Stimulated activated CD4-positive, alpha-beta T cell treated with anti-CD3 and anti-CD28 coated beads, Interleukin-1b, Interleukin-23, amount 100 ng/mL, for 1 hour (primary cell): ENCODE data around the gene MACROH2A1.
"Not testable (repeated sequence)": the region's sequence is repeated elsewhere in the genome, so short reads cannot be mapped to it uniquely, and the experiment has no call there.

Experiments used
- DNase-seq, 2 donors: peaks; one replicate each; pipeline ENCODE4 v3.0.0-alpha.2; 2020; ENCODE audit warnings: low read depth in 2 of 2

The MACROH2A1 gene

DNA sequence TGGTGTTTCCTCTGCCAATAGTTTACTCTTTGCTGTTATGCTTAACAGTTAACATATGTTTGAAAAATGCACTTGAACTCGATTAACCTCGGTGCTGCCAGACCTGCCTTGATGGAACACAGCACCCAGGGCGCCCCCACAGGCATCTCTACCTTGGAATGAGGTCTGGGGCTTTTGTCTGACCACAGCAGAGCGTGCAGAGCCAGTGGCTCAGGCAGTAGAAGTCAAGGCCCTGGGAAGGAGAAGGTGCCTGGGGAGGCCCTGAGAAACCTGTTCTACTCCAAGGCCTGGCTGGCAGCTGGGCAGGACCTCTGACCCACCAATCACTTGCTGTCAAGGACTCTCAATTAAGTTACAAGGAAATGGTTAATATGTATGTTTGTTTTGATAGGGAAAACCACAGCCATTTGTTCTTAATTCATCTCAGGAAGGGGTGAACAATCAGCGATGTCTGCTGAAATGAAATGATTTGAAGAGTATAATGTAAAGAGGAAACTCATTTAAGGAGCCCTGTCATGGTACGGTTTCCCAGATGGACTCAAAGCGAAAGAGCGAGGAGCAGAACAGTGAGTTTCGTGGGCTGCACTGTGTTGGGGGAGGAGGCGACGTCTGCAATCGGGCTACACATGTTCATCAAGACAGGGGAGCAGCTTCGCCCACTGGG is 21.9 kb downstream of the MACROH2A1 start:
- DNase-seq: no peak

- no peak for DNase-seq
Observed at GRCh38 chr5:135375040-135375793, 23.8 kb downstream of the MACROH2A1 start.

- DNase-seq: no peak
Observed at GRCh38 chr5:135373736-135374515, 25.1 kb downstream of the MACROH2A1 start.

DNA sequence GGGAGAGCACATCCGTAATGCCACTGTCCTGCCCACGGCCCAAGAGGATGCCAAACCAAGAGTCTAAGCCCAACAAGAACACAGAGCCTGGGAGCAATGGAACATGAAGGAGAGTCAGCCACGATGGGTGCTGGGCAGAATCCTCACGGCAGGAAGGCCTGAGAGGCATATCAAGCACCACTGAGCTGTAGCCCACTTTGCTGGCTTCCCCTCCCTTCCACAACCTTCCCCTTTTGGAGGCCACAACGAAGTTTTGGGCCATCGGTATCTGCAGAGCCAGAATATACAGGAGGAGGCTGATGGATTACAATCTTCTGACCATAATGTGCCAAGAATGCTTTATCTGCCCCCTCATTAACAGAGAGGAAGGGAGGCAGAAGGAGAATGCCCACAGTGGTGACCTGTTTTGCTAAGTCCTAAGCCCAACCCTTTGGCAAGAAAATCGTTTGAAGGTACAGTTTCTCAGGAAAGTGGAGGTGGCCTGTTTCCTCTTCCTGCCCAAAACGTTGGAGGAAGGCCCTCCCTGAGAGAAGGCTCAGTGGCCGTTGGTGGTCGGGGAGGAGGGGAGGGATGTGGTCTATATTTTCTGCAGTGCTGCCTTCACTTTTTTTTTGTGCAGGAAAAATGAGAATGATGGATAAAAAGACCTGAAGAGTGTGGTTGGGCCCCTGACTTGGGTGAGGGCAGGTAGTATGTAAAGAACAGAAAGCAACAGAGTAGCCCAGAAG is 26.2 kb downstream of the MACROH2A1 start:
- no peak for DNase-seq

DNA sequence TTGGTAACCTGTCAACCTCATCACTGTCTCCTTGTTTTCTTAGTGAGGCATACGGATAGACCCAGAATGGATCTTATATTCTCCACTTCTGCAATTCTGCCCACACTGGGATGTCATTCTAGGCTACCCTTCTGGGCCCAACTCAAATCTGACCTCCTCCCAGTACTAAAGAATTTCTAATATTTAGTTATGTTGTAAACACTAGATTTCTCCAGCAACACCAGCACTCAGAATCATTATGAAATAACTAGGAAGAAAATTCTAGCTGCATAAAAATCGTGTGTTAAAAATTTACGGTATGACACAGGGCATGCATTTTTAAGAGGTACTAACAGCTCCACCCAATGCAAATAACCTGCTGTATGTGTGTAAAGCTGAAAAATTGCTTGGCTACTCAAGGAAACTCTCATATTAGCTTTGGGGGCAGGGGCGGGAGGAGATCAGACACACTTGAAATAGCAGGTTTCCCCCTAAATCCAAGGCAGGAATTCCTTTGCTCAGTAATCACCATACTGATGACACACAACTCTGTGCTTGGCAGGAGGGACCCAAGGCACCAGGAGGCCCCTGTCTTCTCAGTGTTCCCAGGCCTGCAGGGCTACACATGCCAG is 27.3 kb downstream of the MACROH2A1 start:
- DNase-seq: no peak

DNA sequence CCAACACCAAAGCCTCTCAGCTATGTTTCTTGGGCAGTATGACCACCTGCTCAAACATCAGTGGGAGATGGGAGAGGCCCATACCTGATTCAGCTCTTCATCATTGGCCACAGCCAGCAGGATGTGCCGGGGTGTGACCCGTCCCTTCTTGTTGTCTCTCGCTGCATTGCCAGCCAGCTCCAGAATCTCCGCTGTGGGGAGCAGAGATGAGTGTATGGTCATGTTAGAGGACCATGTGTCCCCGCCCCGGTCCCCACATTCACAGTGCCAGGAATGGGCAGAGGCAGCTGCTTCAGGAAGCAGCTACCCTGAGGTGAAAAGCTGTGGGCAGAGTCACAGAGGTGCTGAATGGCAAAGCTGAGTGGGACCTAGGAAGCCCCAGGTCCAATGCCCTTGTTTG is 29.1 kb downstream of the MACROH2A1 start:
- DNase-seq: no peak

GRCh38 chr5:135367554-135367953 is 31.5 kb downstream of the MACROH2A1 start:
- DNase-seq: no peak

- no peak for DNase-seq
Observed at GRCh38 chr5:135367076-135367475, 32.0 kb downstream of the MACROH2A1 start.

DNA sequence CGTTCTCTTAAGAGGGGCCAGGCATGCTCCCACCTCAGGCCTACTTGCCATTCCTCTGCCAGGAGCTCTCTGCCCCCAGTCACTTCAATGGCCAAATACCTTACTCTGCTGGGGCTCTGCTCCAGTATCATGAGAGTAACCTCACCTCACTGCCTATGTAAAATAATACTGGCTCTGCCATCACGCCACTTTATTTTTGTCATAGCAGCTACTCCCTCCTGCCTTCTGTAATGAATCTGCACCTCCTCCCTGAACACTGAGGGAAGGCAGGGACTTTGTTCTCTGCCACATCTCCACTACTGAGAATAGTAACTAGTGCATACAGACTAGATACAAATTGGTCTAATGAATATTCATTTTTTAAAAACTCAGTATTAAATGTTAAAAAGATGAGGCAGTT is 33.8 kb downstream of the MACROH2A1 start:
- no peak for DNase-seq

DNA sequence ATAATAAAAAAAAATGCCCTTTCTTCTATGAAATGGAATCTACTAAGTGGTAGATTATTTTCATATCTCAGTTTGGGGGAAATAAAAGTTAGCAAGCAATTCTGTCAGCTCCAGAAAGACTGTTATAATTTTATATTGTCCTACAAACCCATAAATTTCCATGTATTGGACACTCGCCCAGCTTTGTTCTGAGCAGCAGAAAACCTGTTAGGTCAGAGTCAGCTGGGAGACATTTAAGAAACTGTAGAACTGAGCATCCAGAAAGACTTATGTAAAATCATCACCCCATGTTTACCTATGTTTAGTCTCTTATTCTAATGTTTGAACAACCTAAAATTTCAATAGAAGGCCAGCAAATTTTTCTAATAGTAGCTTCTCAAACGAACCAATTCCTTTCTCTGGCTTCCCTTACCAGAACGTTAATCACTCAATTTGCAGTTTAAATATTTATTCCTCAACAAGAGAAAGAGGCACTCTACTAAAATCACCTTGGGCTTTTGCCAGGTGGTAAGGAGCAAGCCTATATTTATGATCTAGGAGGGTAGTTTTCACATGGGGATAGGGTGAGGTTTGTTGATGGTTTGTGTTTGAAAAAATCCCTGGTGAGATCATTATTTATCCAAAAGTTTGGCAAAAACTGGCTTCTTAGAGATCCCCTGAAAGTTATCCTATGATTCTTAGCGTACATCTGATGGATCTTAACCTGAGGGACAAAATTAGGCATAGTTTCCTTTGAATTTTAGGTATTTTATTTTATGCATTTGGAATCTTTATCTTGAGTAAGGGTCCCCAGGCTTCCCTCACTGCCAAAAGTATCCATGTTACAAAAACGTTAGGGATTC is 34.4 kb downstream of the MACROH2A1 start:
- DNase-seq: no peak

DNA sequence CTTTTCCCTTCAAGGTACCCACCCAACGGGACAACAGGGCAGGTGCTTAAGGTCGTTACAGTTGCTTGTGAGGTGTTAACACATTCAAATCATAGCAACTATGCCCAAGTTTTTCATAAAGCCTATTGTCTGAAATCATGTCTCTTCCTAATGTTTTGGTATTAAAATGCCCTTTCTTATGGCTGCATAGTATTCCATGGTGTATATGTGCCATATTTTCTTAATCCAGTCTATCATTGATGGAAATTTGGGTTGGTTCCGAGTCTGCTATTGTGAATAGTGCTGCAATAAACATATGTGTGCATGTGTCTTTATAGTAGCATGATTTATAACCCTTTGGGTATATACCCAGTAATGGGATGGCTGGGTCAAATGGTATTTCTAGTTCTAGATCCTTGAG is 35.7 kb downstream of the MACROH2A1 start:
- not testable (repeated sequence) for DNase-seq

GRCh38 chr5:135362102-135362501 is 36.9 kb downstream of the MACROH2A1 start:
- DNase-seq: no peak

- DNase-seq: no peak
Observed at GRCh38 chr5:135360278-135361274, 38.5 kb downstream of the MACROH2A1 start.

DNA sequence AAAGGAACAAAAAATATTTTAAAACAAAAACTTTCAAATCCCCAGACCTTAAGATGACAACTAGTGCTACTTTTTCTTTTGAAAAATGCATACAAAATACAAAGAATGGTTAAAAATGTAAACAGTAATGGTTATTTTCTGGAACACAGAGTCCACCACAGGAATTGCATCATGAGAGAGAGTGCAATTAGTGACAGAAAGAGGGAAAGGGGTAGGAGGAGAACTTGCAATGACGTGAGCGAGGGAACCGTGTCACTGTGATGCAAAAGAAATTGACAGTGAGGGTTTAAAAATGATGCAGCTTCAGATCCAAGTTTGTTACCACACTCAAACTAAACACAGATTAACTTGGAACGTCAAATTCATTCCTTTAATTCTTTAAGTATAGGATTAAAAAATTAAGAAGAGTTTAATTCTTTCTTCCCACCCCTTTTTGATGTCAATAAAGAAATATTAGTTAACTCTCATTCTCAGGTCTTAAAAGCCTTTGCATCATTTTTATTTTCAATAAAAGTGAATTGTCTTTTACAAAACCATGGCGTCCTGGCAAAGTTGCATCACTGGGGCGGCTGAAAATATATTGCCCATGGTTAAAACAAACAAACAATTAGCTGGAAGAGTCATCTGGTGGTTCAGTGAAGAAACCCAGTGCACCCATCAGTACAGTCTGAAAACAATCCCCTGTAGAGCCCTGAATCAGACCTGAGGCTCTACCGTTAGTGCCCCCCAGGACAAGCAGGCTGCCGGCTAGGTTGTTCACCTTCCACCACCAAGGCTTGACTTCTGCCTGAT is 39.5 kb downstream of the MACROH2A1 start:
- DNase-seq: no peak

- DNase-seq: no peak
Observed at GRCh38 chr5:135357685-135358084, 41.3 kb downstream of the MACROH2A1 start.

GRCh38 chr5:135356522-135357318 is 42.3 kb downstream of the MACROH2A1 start:
- no peak for DNase-seq

DNA sequence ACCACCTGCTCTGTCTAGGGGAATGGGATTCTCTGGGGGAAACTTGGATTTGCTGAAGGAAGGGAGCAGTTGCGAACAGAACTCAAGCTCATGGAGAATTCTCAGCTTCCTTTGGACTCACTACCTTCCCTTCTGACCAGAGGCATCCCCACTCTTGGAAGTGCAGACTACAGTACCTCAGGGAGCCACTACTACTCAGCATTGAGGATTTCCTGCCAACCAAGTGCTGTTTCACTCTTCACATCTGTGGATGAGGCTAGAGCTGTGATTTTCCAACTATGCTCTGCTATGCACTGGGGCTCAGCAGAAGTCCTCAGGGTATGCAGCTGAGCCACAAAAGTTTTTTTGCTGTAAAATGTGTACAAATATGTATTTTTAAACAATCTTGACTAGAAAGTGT is 43.9 kb downstream of the MACROH2A1 start:
- no peak for DNase-seq
